Neuronal stem cell (in vitro differentiated cells): ENCODE measurements around the gene BCL2L11.

Experiments
- DNase-seq: peaks from one replicate; pipeline ENCODE4 v3.0.0-alpha.2; 2013; ENCODE audit warnings: low spot score
- H2AFZ ChIP-seq: one replicate; pipeline ENCODE4 v1.6.1; 2013; ENCODE audit warnings: mild to moderate bottlenecking, low read length, inconsistent platforms
- H2AK5ac ChIP-seq: 2 replicates; pipeline ENCODE4 v1.6.1; 2013; ENCODE audit warnings: low read depth, mild to moderate bottlenecking, inconsistent platforms, low read length, moderate library complexity, mixed read lengths
- H2BK120ac ChIP-seq: 2 replicates; pipeline ENCODE4 v1.6.1; 2013; ENCODE audit warnings: low read depth, mild to moderate bottlenecking, inconsistent platforms, low read length, moderate library complexity, mixed read lengths
- H2BK12ac ChIP-seq: one replicate; pipeline ENCODE4 v1.6.1; 2013; ENCODE audit warnings: low read length, inconsistent platforms
- H2BK15ac ChIP-seq: 2 replicates; pipeline ENCODE4 v1.6.1; 2013; ENCODE audit warnings: mild to moderate bottlenecking, low read length, inconsistent platforms, mixed read lengths
- H2BK5ac ChIP-seq: one replicate; pipeline ENCODE4 v1.6.1; 2013; ENCODE audit warnings: inconsistent platforms, mild to moderate bottlenecking, low read length, moderate library complexity
- H3K14ac ChIP-seq: one replicate; pipeline ENCODE4 v1.6.1; 2013; ENCODE audit warnings: low read length, inconsistent platforms
- H3K18ac ChIP-seq: 2 replicates; pipeline ENCODE4 v1.6.1; 2013; ENCODE audit warnings: low read length, inconsistent platforms
- H3K23ac ChIP-seq: 2 replicates; pipeline ENCODE4 v1.6.1; 2013; ENCODE audit warnings: low read depth, mild to moderate bottlenecking, mixed read lengths, low read length, inconsistent platforms; ENCODE audit not compliant: poor library complexity
- H3K27ac ChIP-seq: replicated peaks from 3 replicates; pipeline ENCODE4 v1.5.1; 2013; ENCODE audit warnings: low read length, inconsistent platforms
- H3K27me3 ChIP-seq, 3 experiments: 2 replicates each; pipeline ENCODE4 v1.6.1; 2013; ENCODE audit warnings: low read length in 3 of 3, mild to moderate bottlenecking in 2 of 3, inconsistent platforms in 1 of 3, low read depth in 1 of 3, mixed read lengths in 1 of 3, moderate library complexity in 1 of 3; ENCODE audit not compliant: control insufficient read depth in 3 of 3, insufficient read depth in 3 of 3
- H3K36me3 ChIP-seq, 2 donors: replicated peaks in 1 of 2; 2 replicates each; pipeline ENCODE4 v1.6.1; 2013; ENCODE audit warnings: low read length in 2 of 2; ENCODE audit not compliant: control insufficient read depth in 2 of 2, insufficient read depth in 2 of 2
- H3K4ac ChIP-seq: 2 replicates; pipeline ENCODE4 v1.6.1; 2013; ENCODE audit warnings: inconsistent platforms, mild to moderate bottlenecking, low read length, moderate library complexity
- H3K4me1 ChIP-seq, 2 donors: 1 replicate in 1 of 2; 2 replicates in 1 of 2; pipeline ENCODE4 v1.6.1; 2013; ENCODE audit warnings: low read length in 2 of 2, low read depth in 1 of 2; ENCODE audit not compliant: control insufficient read depth in 2 of 2, insufficient read depth in 1 of 2
- H3K4me2 ChIP-seq: one replicate; pipeline ENCODE4 v1.6.1; 2013; ENCODE audit warnings: mild to moderate bottlenecking, low read length, inconsistent platforms; ENCODE audit not compliant: insufficient read depth, poor library complexity, severe bottlenecking
- H3K4me3 ChIP-seq, 2 donors: 2 replicates each; pipeline ENCODE4 v1.5.1; 2013; ENCODE audit warnings: low read length in 2 of 2, mild to moderate bottlenecking in 2 of 2, inconsistent platforms in 1 of 2, moderate library complexity in 1 of 2
- H3K79me1 ChIP-seq: one replicate; pipeline ENCODE4 v1.6.1; 2013; ENCODE audit warnings: low read depth, mild to moderate bottlenecking, inconsistent platforms, low read length, moderate library complexity
- H3K9ac ChIP-seq: one replicate; pipeline ENCODE4 v1.6.1; 2013; ENCODE audit warnings: mild to moderate bottlenecking, low read depth, low read length, inconsistent platforms; ENCODE audit not compliant: poor library complexity
- H3K9me3 ChIP-seq, 2 donors: replicated peaks in 1 of 2; 2 replicates each; pipeline versions ENCODE3 to v1.6.1; 2013; ENCODE audit warnings: low read length in 2 of 2, mild to moderate bottlenecking in 2 of 2, inconsistent platforms in 1 of 2, low read depth in 1 of 2, mixed read lengths in 1 of 2, moderate library complexity in 1 of 2; ENCODE audit not compliant: control insufficient read depth in 2 of 2, insufficient read depth in 1 of 2
- H4K8ac ChIP-seq: one replicate; pipeline ENCODE4 v1.6.1; 2013; ENCODE audit warnings: low read depth, mild to moderate bottlenecking, inconsistent platforms, low read length, moderate library complexity
- H4K91ac ChIP-seq: one replicate; pipeline ENCODE4 v1.6.1; 2013; ENCODE audit warnings: low read length, low read depth, mild to moderate bottlenecking, inconsistent platforms; ENCODE audit not compliant: poor library complexity
- WGBS, 2 donors: extraction: QIAGEN DNeasy Blood & Tissue Kit; methylation state at CpG; one replicate each; pipeline ENCODE4 v1.1.7; 2013; ENCODE audit warnings: missing lambda C conversion rate in 2 of 2, mixed read lengths in 1 of 2; ENCODE audit not compliant: insufficient read length in 2 of 2, insufficient replicate concordance in 1 of 2; ENCODE audit errors: extremely low coverage in 2 of 2; 5-methylcytosine and 5-hydroxymethylcytosine counted together

Gene BCL2L11

DNA sequence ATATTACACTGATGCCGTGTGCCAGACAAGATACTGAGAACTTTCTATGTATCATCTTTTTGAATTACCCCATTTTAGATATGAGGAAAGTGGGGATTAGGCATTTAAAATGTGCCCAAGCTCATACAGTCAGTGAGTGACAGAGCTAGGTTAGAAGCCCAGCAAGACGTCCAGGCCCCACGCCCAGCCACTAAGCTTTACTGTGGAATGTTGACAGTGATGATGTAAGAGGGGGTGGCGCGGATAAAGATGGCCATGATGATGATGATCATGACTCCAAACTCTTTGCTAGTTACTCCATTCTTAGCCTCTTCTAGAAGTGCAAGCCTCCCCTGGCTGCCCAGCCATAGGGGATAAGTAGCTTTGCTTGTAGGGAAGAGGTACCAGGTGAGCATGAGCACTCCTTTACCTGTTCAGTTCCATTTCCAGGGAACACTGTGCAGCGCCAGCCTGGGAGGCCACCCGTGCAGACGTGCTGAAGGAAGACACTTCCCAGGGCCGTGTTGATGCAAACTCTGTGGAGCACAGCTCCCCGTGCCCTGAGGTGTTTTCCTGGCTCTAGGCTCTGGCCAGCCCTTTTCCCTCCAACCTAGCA is 65.5 kb downstream of the BCL2L11 start:
- Histone ChIP-seq H4K91ac (no peak overlapping the region), H3K36me3 (no peaks in the 10 kb centered on the region), H3K14ac (no peak overlapping the region), H2BK15ac (no peak overlapping the region), H3K23ac (no peak overlapping the region), H3K79me1 (no peaks in the 10 kb centered on the region), H2AFZ (no peak overlapping the region), H2BK5ac (no peak overlapping the region), H2BK120ac (no peak overlapping the region), H3K4me2 (no peak overlapping the region), H3K4me1 (no peaks in the 10 kb centered on the region), H3K4me3 (no peak overlapping the region), H3K9me3 (no peaks in the 10 kb centered on the region), H3K27me3 (no peaks in the 10 kb centered on the region), H3K27ac (no peak overlapping the region), H2AK5ac (peak overlapping the region; percentile 10), H4K8ac (peak overlapping the region; percentile 17), H3K18ac (no peak overlapping the region), H3K4ac (no peak overlapping the region), H2BK12ac (no peak overlapping the region), H3K9ac (no peak overlapping the region)
- no peak for DNase-seq
- WGBS, 2 donors, result no CpG with 5 or more reads among the region's 10 CpGs

GRCh38 chr2:111186933-111187332 is 66.2 kb downstream of the BCL2L11 start:
- no peaks in the 10 kb centered on the region for H3K27me3 ChIP-seq
- peaks cover 2% of the 10 kb centered on the region in 2 donors for H3K4me1 ChIP-seq
- H2BK15ac ChIP-seq, result no peak overlapping the region
- H3K4me2 ChIP-seq, result no peak overlapping the region
- no peak overlapping the region for H2AK5ac ChIP-seq
- H3K4me3 ChIP-seq, result no peak overlapping the region
- no peaks in the 10 kb centered on the region for H3K9me3 ChIP-seq
- H3K18ac ChIP-seq, result no peak overlapping the region
- DNase-seq, result no peak
- no peak overlapping the region for H3K14ac ChIP-seq
- H2AFZ ChIP-seq, result no peak overlapping the region
- no peaks in the 10 kb centered on the region for H3K79me1 ChIP-seq
- no peak overlapping the region for H2BK12ac ChIP-seq
- H4K91ac ChIP-seq, result no peak overlapping the region
- no CpG with 5 or more reads among the region's 6 CpGs for WGBS, 2 donors
- no peak overlapping the region for H3K9ac ChIP-seq
- no peak overlapping the region for H3K27ac ChIP-seq
- H3K36me3 ChIP-seq, result no peaks in the 10 kb centered on the region
- no peak overlapping the region for H2BK120ac ChIP-seq
- no peak overlapping the region for H4K8ac ChIP-seq
- H3K23ac ChIP-seq, result no peak overlapping the region
- no peak overlapping the region for H3K4ac ChIP-seq
- no peak overlapping the region for H2BK5ac ChIP-seq

DNA sequence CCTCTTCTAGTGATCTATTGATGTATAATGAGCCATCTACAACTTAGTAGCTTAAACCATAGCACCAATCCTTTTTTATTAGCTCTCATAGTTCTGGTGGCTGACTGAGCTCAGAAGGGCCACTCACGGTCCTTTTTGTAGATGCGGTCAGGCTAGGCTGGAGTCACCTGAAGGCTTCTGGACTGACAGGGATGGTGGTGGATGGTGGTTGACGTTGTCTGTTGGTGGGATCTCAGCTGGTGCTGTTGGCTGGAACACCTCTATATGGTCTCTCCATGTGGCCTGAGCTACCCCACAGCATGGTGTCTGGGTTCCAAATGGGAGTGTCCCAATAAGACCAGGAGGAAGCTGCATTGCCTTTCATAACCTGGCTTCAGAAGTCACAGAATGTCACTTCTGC is 68.0 kb downstream of the BCL2L11 start:
- H3K4ac ChIP-seq, result no peak overlapping the region
- no peak overlapping the region for H2AK5ac ChIP-seq
- H3K4me1 ChIP-seq, result peaks cover 2 to 6% of the 10 kb centered on the region in 2 donors
- no peaks in the 10 kb centered on the region for H3K36me3 ChIP-seq
- H3K27ac ChIP-seq, result no peak overlapping the region
- H3K27me3 ChIP-seq, result no peaks in the 10 kb centered on the region
- no peak overlapping the region for H3K9ac ChIP-seq
- no peak overlapping the region for H2BK5ac ChIP-seq
- no peak overlapping the region for H2BK120ac ChIP-seq
- no CpG with 5 or more reads among the region's 3 CpGs for WGBS, 2 donors
- no peaks in the 10 kb centered on the region for H3K9me3 ChIP-seq
- H3K18ac ChIP-seq, result no peak overlapping the region
- H3K23ac ChIP-seq, result no peak overlapping the region
- no peak overlapping the region for H4K91ac ChIP-seq
- H2BK12ac ChIP-seq, result no peak overlapping the region
- no peak overlapping the region for H3K14ac ChIP-seq
- H2AFZ ChIP-seq, result no peak overlapping the region
- no peak overlapping the region for H4K8ac ChIP-seq
- H3K4me3 ChIP-seq, result peak overlapping the region in 1 of 2 donors; percentile 28
- no peaks in the 10 kb centered on the region for H3K79me1 ChIP-seq
- DNase-seq, result no peak
- H3K4me2 ChIP-seq, result no peak overlapping the region
- H2BK15ac ChIP-seq, result no peak overlapping the region

DNA sequence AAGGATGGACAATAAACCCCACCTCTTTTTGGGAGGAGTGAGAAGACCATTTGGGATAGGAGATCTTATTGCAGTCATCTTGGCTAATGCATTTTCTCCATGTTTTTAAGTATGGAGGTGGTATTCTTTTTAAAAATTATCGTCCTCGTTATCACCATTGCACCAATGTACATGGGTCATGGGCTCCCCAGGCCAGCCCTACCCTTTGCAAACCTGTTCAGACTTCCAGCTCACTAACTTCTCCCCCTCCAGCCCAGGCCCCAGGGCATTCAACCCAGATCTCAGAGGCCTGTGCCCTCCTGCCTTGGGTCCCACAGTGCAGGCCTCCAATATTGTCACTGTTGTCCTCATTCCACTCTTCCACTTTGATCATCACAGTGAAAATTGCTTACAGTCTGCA is 68.4 kb downstream of the BCL2L11 start:
- H2BK15ac ChIP-seq, result no peak overlapping the region
- no peaks in the 10 kb centered on the region for H3K9me3 ChIP-seq
- H3K4ac ChIP-seq, result no peak overlapping the region
- DNase-seq, result no peak
- H3K36me3 ChIP-seq, result no peaks in the 10 kb centered on the region
- no peak overlapping the region for H2BK5ac ChIP-seq
- no peaks in the 10 kb centered on the region for H3K79me1 ChIP-seq
- H3K18ac ChIP-seq, result no peak overlapping the region
- no peak overlapping the region for H2AFZ ChIP-seq
- no peak overlapping the region for H3K23ac ChIP-seq
- no peak overlapping the region for H4K91ac ChIP-seq
- no peak overlapping the region for H4K8ac ChIP-seq
- no peak overlapping the region for H3K4me2 ChIP-seq
- no peak overlapping the region for H3K14ac ChIP-seq
- no peak overlapping the region for H3K27ac ChIP-seq
- no CpG with 5 or more reads among the region's 2 CpGs for WGBS, 2 donors
- H2BK12ac ChIP-seq, result no peak overlapping the region
- peaks cover 2 to 6% of the 10 kb centered on the region in 2 donors for H3K4me1 ChIP-seq
- no peaks in the 10 kb centered on the region for H3K27me3 ChIP-seq
- H2BK120ac ChIP-seq, result no peak overlapping the region
- H2AK5ac ChIP-seq, result no peak overlapping the region
- no peak overlapping the region for H3K4me3 ChIP-seq
- H3K9ac ChIP-seq, result no peak overlapping the region
